Measurements from ENCODE around the gene TTC34.
"Not testable (repeated sequence)": the region's sequence is repeated elsewhere in the genome, so short reads cannot be mapped to it uniquely, and the experiment has no call there.

TTC34 gene

GRCh38 chr1:2654443-2654948 is 147.0 kb downstream of the TTC34 start:
- H3K27ac ChIP-seq (ENCODE audit: low read depth, low read length); H3F3A ChIP-seq (ENCODE audit: insufficient read depth); H4K20me1 ChIP-seq (ENCODE audit: low read depth, low read length); H3K36me3 ChIP-seq (ENCODE audit: low read length); H3K4me3 ChIP-seq (ENCODE audit: insufficient read depth, low read length, poor library complexity, severe bottlenecking); H2AFZ ChIP-seq (ENCODE audit: low read depth, low read length, severe bottlenecking); H3K79me2 ChIP-seq (ENCODE audit: insufficient read depth, low read length); H3K4me2 ChIP-seq (ENCODE audit: low read depth, low read length, poor library complexity, severe bottlenecking); H3K27me3 ChIP-seq (ENCODE audit: low read length); H3K9me2 ChIP-seq (replicated peaks; ENCODE audit: insufficient read depth, low read length); H3K9me3 ChIP-seq (ENCODE audit: insufficient read depth, low read length); H3K9ac ChIP-seq (ENCODE audit: low read length): not testable (repeated sequence)

- H3K4me2 ChIP-seq (ENCODE audit: low read depth, low read length, poor library complexity, severe bottlenecking); H3F3A ChIP-seq (ENCODE audit: insufficient read depth); H4K20me1 ChIP-seq (ENCODE audit: low read depth, low read length); H2AFZ ChIP-seq (ENCODE audit: low read depth, low read length, severe bottlenecking); H3K27ac ChIP-seq (ENCODE audit: low read depth, low read length); H3K36me3 ChIP-seq (ENCODE audit: low read length); H3K9me2 ChIP-seq (replicated peaks; ENCODE audit: insufficient read depth, low read length); H3K9ac ChIP-seq (ENCODE audit: low read length); H3K27me3 ChIP-seq (ENCODE audit: low read length); H3K79me2 ChIP-seq (ENCODE audit: insufficient read depth, low read length); H3K9me3 ChIP-seq (ENCODE audit: insufficient read depth, low read length); H3K4me3 ChIP-seq (ENCODE audit: insufficient read depth, low read length, poor library complexity, severe bottlenecking): not testable (repeated sequence)
Observed at GRCh38 chr1:2653741-2654442, 147.6 kb downstream of the TTC34 start.

- not testable (repeated sequence) for H4K20me1 ChIP-seq (ENCODE audit: low read depth, low read length); H3K9me2 ChIP-seq (replicated peaks; ENCODE audit: insufficient read depth, low read length); H3K79me2 ChIP-seq (ENCODE audit: insufficient read depth, low read length); H3K4me3 ChIP-seq (ENCODE audit: insufficient read depth, low read length, poor library complexity, severe bottlenecking); H3K36me3 ChIP-seq (ENCODE audit: low read length); H2AFZ ChIP-seq (ENCODE audit: low read depth, low read length, severe bottlenecking); H3K27ac ChIP-seq (ENCODE audit: low read depth, low read length); H3F3A ChIP-seq (ENCODE audit: insufficient read depth); H3K4me2 ChIP-seq (ENCODE audit: low read depth, low read length, poor library complexity, severe bottlenecking); H3K9ac ChIP-seq (ENCODE audit: low read length); H3K27me3 ChIP-seq (ENCODE audit: low read length); H3K9me3 ChIP-seq (ENCODE audit: insufficient read depth, low read length)
Observed at GRCh38 chr1:2652926-2653571, 148.4 kb downstream of the TTC34 start.

- not testable (repeated sequence) for H3K27me3 ChIP-seq (ENCODE audit: low read length); H3K36me3 ChIP-seq (ENCODE audit: low read length); H3K9me2 ChIP-seq (replicated peaks; ENCODE audit: insufficient read depth, low read length); H2AFZ ChIP-seq (ENCODE audit: low read depth, low read length, severe bottlenecking); H3K9me3 ChIP-seq (ENCODE audit: insufficient read depth, low read length); H3K4me3 ChIP-seq (ENCODE audit: insufficient read depth, low read length, poor library complexity, severe bottlenecking); H3K9ac ChIP-seq (ENCODE audit: low read length); H4K20me1 ChIP-seq (ENCODE audit: low read depth, low read length); H3K4me2 ChIP-seq (ENCODE audit: low read depth, low read length, poor library complexity, severe bottlenecking); H3K79me2 ChIP-seq (ENCODE audit: insufficient read depth, low read length); H3F3A ChIP-seq (ENCODE audit: insufficient read depth); H3K27ac ChIP-seq (ENCODE audit: low read depth, low read length)
Observed at GRCh38 chr1:2652152-2652925, 149.2 kb downstream of the TTC34 start.

GRCh38 chr1:2650967-2651645 is 150.4 kb downstream of the TTC34 start:
- no peaks in the 10 kb centered on the region for H3K9me2 ChIP-seq (replicated peaks; ENCODE audit: insufficient read depth, low read length)
- no peaks in the 10 kb centered on the region for H3K36me3 ChIP-seq (ENCODE audit: low read length)
- no peaks in the 10 kb centered on the region for H3F3A ChIP-seq (ENCODE audit: insufficient read depth)
- H3K27ac ChIP-seq (ENCODE audit: low read depth, low read length), result no peak overlapping the region
- no peaks in the 10 kb centered on the region for H3K27me3 ChIP-seq (ENCODE audit: low read length)
- H3K4me3 ChIP-seq (ENCODE audit: insufficient read depth, low read length, poor library complexity, severe bottlenecking), result no peak overlapping the region
- no peak overlapping the region for H3K9ac ChIP-seq (ENCODE audit: low read length)
- no peaks in the 10 kb centered on the region for H3K79me2 ChIP-seq (ENCODE audit: insufficient read depth, low read length)
- H3K4me2 ChIP-seq (ENCODE audit: low read depth, low read length, poor library complexity, severe bottlenecking), result no peak overlapping the region
- H3K9me3 ChIP-seq (ENCODE audit: insufficient read depth, low read length), result no peaks in the 10 kb centered on the region
- TF ChIP-seq EZH2phosphoT487 (conservative IDR thresholded peaks at IDR 0.05; ENCODE audit: low read length), result no peak
- no peak for TF ChIP-seq CTCF (IDR thresholded peaks at IDR 0.05; ENCODE audit: insufficient read depth, low read length, poor library complexity, severe bottlenecking)
- no peaks in the 10 kb centered on the region for H4K20me1 ChIP-seq (ENCODE audit: low read depth, low read length)
- no peak overlapping the region for H2AFZ ChIP-seq (ENCODE audit: low read depth, low read length, severe bottlenecking)

All from SU-DHL-6 (cell line).